Neural crest cell (in vitro differentiated cells): ENCODE data around the gene OBSCN. TPM values are rescaled to one million over a fixed set of nuclear protein-coding genes. Genes with fewer than 3 reads are reported as not detected.

Experiments
- DNase-seq: peaks from one replicate; pipeline ENCODE4 v3.0.0; 2021; ENCODE audit warnings: low read depth, mixed read lengths, low spot score
- H3K27ac Mint-ChIP-seq: one replicate; pipeline ENCODE4 v1.8.0; 2021; ENCODE audit warnings: mild to moderate bottlenecking, mixed read lengths; ENCODE audit not compliant: unreplicated experiment
- H3K27me3 Mint-ChIP-seq: 2 replicates; pipeline ENCODE4 v1.8.0; 2021; ENCODE audit warnings: low read depth, mild to moderate bottlenecking, mixed read lengths
- H3K36me3 Mint-ChIP-seq: 2 replicates; pipeline ENCODE4 v1.8.0; 2021; ENCODE audit warnings: low read depth, mild to moderate bottlenecking, mixed read lengths
- H3K4me1 Mint-ChIP-seq: 2 replicates; pipeline ENCODE4 v1.8.0; 2021; ENCODE audit warnings: mixed read lengths
- H3K4me3 Mint-ChIP-seq: one replicate; pipeline ENCODE4 v1.8.0; 2021; ENCODE audit warnings: mild to moderate bottlenecking, mixed read lengths
- H3K9me3 Mint-ChIP-seq: 2 replicates; pipeline ENCODE4 v1.8.0; 2021; ENCODE audit warnings: mixed read lengths
- CTCF ChIP-seq: fragments of 200-600 bp; sonication (generic); conservative IDR thresholded peaks from 2 replicates; pipeline ENCODE4 v1.5.0; 2021; ENCODE audit warnings: antibody characterized with exemption, mild to moderate bottlenecking
- total RNA-seq: library from RNA; stranded (reverse); gene quantifications from 2 replicates; pipeline ENCODE4 v1.2.1, GENCODE V29; 2021

The OBSCN gene
- total RNA-seq, 1 donor from 2014 or later: 40.1 TPM

DNA sequence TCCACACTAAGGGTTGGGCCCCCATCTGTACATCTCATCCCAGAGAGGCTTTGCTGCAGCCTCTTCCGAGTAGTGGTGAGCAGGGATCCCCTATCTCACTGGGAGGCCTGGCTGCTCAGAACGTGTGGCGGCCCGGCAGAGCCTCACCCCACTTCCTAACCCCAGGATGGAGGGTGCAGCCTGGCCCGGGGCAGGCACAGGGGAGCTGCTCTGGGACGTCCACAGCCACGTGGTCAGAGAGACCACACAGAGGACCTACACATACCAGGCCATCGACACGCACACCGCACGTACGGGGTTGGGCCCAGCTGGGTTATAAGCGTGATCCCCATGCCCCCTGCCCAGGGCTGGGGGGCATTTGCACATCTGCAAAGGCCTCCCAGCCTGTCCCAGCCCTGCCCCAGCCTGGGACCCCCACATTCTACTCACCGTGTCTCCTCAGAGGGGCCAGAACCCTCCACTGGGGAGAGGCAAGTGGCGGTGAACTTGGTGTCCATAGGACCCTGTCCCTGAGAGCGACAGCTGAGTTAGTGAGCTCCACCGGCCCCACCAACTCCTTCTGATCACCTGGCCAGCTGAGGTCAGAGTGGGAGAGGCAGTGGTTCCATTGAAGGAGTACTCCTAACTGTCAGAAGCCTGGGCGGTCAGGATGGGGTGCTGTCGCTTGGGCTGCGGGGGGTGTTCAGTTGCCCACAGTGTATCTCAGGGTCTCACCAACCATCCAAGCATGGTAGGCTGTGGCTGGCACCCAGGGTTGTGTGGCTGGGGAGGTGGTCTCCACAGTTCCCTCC, 157.6 kb downstream of the OBSCN start:
- H3K9me3 Mint-ChIP-seq: no peaks in the 10 kb centered on the region
- no peak overlapping the region for H3K4me3 Mint-ChIP-seq
- H3K4me1 Mint-ChIP-seq: no peaks in the 10 kb centered on the region
- H3K27me3 Mint-ChIP-seq: no peaks in the 10 kb centered on the region
- no peak for TF ChIP-seq CTCF
- DNase-seq: no peak
- H3K27ac Mint-ChIP-seq: no peak overlapping the region
- no peaks in the 10 kb centered on the region for H3K36me3 Mint-ChIP-seq

- TF ChIP-seq CTCF: no peak
- Mint-ChIP-seq H3K27me3 (no peaks in the 10 kb centered on the region), H3K4me3 (no peak overlapping the region), H3K4me1 (no peaks in the 10 kb centered on the region), H3K9me3 (no peaks in the 10 kb centered on the region), H3K27ac (no peak overlapping the region), H3K36me3 (no peaks in the 10 kb centered on the region)
- DNase-seq: no peak
Observed at GRCh38 chr1:228366062-228366865, 158.4 kb downstream of the OBSCN start.

- no peaks in the 10 kb centered on the region for H3K4me1 Mint-ChIP-seq
- H3K27ac Mint-ChIP-seq: no peak overlapping the region
- H3K4me3 Mint-ChIP-seq: no peak overlapping the region
- no peaks in the 10 kb centered on the region for H3K27me3 Mint-ChIP-seq
- no peak for TF ChIP-seq CTCF
- H3K9me3 Mint-ChIP-seq: no peaks in the 10 kb centered on the region
- no peaks in the 10 kb centered on the region for H3K36me3 Mint-ChIP-seq
- DNase-seq: no peak
Observed at GRCh38 chr1:228366866-228367741, 159.3 kb downstream of the OBSCN start.

- no peaks in the 10 kb centered on the region for H3K4me1 Mint-ChIP-seq
- no peaks in the 10 kb centered on the region for H3K27me3 Mint-ChIP-seq
- no peak for DNase-seq
- no peak overlapping the region for H3K4me3 Mint-ChIP-seq
- no peaks in the 10 kb centered on the region for H3K9me3 Mint-ChIP-seq
- no peak overlapping the region for H3K27ac Mint-ChIP-seq
- H3K36me3 Mint-ChIP-seq: no peaks in the 10 kb centered on the region
- TF ChIP-seq CTCF: no peak
Observed at GRCh38 chr1:228367798-228368791, 160.3 kb downstream of the OBSCN start.
